Spleen (tissue), 11 donors: ENCODE results near the gene FRS3. TPM values are rescaled to one million over a fixed set of nuclear protein-coding genes. Genes with fewer than 3 reads are reported as not detected.

ENCODE experiments used
- DNase-seq: peaks from one replicate; pipeline ENCODE4 v3.0.0-alpha.2; 2020
- H3K27ac ChIP-seq, 8 donors: fragments of 200-600 bp; sonication (generic) in 7 of 8; 1 replicate in 4 of 8; 2 replicates in 4 of 8; pipeline versions ENCODE4 v1.5.0 to v1.8.0; 2016 to 2021; ENCODE audit warnings: inconsistent platforms in 4 of 8, mild to moderate bottlenecking in 4 of 8, moderate library complexity in 1 of 8
- H3K27me3 ChIP-seq, 7 donors: fragments of 200-600 bp; sonication (generic) in 6 of 7; replicated peaks in 1 of 7; 1 replicate in 4 of 7; 2 replicates in 3 of 7; pipeline versions ENCODE4 v1.5.0 to v1.8.0; 2016 to 2021; ENCODE audit warnings: inconsistent platforms in 3 of 7, mild to moderate bottlenecking in 1 of 7
- H3K36me3 ChIP-seq, 6 donors: fragments of 200-600 bp; sonication (generic) in 5 of 6; 1 replicate in 4 of 6; 2 replicates in 2 of 6; pipeline versions ENCODE4 v1.5.0 to v1.8.0; 2016 to 2021; ENCODE audit warnings: inconsistent platforms in 2 of 6
- H3K4me1 ChIP-seq, 6 donors: fragments of 200-600 bp; sonication (generic) in 5 of 6; 1 replicate in 3 of 6; 2 replicates in 3 of 6; pipeline versions ENCODE4 v1.5.0 to v1.8.0; 2016 to 2021; ENCODE audit warnings: inconsistent platforms in 3 of 6
- H3K4me3 ChIP-seq, 8 donors: fragments of 200-600 bp; sonication (generic) in 7 of 8; 1 replicate in 4 of 8; 2 replicates in 4 of 8; pipeline versions ENCODE4 v1.5.0 to v1.8.0; 2016 to 2021; ENCODE audit warnings: inconsistent platforms in 4 of 8, mild to moderate bottlenecking in 4 of 8, moderate library complexity in 2 of 8
- H3K9me3 ChIP-seq, 8 donors: fragments of 200-600 bp; sonication (generic) in 7 of 8; 1 replicate in 4 of 8; 2 replicates in 4 of 8; pipeline versions ENCODE4 v1.5.0 to v1.8.0; 2016 to 2021; ENCODE audit warnings: inconsistent platforms in 4 of 8
- POLR2A ChIP-seq, 3 donors: fragments of 450-650 bp; IDR thresholded peaks; one replicate each; pipeline ENCODE4 v1.5.1; 2017; ENCODE audit warnings: antibody characterized with exemption in 3 of 3, mild to moderate bottlenecking in 1 of 3
- POLR2AphosphoS5 ChIP-seq, 3 donors: sonication (generic); formaldehyde crosslinking; IDR thresholded peaks; one replicate each; pipeline ENCODE4 v1.5.1; 2017; ENCODE audit warnings: antibody characterized with exemption in 3 of 3
- WGBS, 5 donors: extraction: QIAGEN DNeasy Blood & Tissue Kit in 3 of 5; methylation state at CpG; one replicate each; pipeline versions ENCODE4 v1.1.5 to v1.1.7; 2013 to 2018; 5-methylcytosine and 5-hydroxymethylcytosine counted together
- intact Hi-C: fragments of 100-400 bp; cut with DNase I; formaldehyde crosslinking; loops from one replicate; pipeline ENCODE4 v1.15.0; 2023; ENCODE audit warnings: low total_unique reads
- polyA plus RNA-seq, 3 donors: library from polyadenylated mRNA; stranded (reverse); fragments of 200-250 nt; gene quantifications; one replicate each; pipeline ENCODE4 v1.2.1, GENCODE V29; 2013
- total RNA-seq, 7 donors: library from RNA; depleted of rRNA in 3 of 7; stranded (reverse); fragments of >200 nt in 3 of 7; fragmentation: NEBNext Ultra II Directional in 4 of 7; extraction: Animal tissue kit (Norgen Biotek cat#: 25700) in 4 of 7; gene quantifications; one replicate each; pipeline versions ENCODE4 v1.1.0 to v1.2.1, GENCODE V29; 2016 to 2021
- TF ChIP-seq, protein P1 (sequence below), 11 experiments: fragments of 200-600 bp in 7 of 11; fragments of 450-650 bp in 4 of 11; sonication (generic) in 4 of 11; IDR thresholded peaks in 8 of 11; conservative IDR thresholded peaks in 3 of 11; 1 replicate in 7 of 11; 2 replicates in 4 of 11; pipeline versions ENCODE4 v1.4.0 to v1.8.0; 2016 to 2021; ENCODE audit warnings: antibody characterized with exemption in 11 of 11, inconsistent platforms in 4 of 11, mild to moderate bottlenecking in 1 of 11
- donor health status: healthy with polysubstance abuse.
- donor health status: DM: no; HTN: no; CAD: no; lungs with moderate emphysema.
- donor health status: DM: no; HTN: no; CAD: no.
- donor health status: Bipolar disorder and iron deficiency.
- donor health status: healthy.
- donor health status: DM: no; HTN: no; CAD: no.
- donor health status: DM: yes; HTN: yes; CAD: no.

FRS3 gene
- total and polyA plus RNA-seq, 10 donors = 2.6 to 7.3 (median 6.0) TPM

DNA sequence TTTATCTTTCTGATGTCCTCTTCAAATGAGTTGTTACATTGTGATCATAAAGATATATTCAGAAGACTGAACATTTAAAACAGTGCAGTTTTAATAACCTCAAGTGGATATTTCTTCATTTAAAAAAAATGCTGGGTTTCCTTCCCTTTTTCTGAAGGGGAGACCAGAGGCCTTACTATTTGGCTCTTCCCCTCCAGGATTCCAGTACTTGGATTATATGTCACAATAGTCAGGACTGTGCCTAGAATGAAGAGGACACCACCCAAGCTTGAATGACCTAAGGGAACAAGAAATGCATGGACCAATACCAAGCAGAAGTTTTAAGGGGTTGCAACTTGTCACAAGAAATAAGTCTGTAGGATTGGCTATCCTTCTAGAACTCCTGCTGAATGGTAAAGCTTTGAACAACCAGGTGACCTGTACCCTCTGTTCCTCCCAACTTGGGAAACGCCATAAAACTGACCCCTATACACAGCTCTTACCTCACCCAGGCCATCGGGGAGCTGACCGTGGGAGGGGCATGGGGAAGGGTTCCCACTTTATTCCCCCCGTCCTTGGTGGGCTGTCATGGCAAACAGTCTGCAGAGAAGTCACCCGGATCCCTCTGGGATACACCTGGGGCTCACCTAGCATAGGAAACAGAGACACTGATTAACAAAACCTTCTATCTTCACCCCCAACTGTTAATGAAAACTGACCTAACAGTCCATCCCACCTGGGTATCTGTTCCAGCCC is 2.0 kb downstream of the FRS3 start:
- intact Hi-C loops = loop anchor here (10.0 kb wide), 1 partner anchor 173 kb away; no protein-coding TSS in a partner anchor
- Histone ChIP-seq H3K27me3 (peaks cover 0 to 7% (median 0%) of the 10 kb centered on the region in 7 donors), H3K4me3 (no peak overlapping the region), H3K9me3 (no peaks in the 10 kb centered on the region), H3K27ac (peak overlapping the region in 3 of 8 donors; percentile 19 to 56 (median 51)), H3K4me1 (peaks cover 6 to 65% (median 37%) of the 10 kb centered on the region in 6 donors), H3K36me3 (peaks cover 0 to 47% (median 33%) of the 10 kb centered on the region in 6 donors)
- no peak for DNase-seq
- 75 to 87% (median 83%) methylated on average over 5 of the region's 5 CpGs for WGBS, 5 donors
- TF ChIP-seq, protein P1, sequence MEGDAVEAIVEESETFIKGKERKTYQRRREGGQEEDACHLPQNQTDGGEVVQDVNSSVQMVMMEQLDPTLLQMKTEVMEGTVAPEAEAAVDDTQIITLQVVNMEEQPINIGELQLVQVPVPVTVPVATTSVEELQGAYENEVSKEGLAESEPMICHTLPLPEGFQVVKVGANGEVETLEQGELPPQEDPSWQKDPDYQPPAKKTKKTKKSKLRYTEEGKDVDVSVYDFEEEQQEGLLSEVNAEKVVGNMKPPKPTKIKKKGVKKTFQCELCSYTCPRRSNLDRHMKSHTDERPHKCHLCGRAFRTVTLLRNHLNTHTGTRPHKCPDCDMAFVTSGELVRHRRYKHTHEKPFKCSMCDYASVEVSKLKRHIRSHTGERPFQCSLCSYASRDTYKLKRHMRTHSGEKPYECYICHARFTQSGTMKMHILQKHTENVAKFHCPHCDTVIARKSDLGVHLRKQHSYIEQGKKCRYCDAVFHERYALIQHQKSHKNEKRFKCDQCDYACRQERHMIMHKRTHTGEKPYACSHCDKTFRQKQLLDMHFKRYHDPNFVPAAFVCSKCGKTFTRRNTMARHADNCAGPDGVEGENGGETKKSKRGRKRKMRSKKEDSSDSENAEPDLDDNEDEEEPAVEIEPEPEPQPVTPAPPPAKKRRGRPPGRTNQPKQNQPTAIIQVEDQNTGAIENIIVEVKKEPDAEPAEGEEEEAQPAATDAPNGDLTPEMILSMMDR (IDR thresholded peaks at IDR 0.05 in 8 of 11, conservative IDR thresholded peaks at IDR 0.05 in 3 of 11) = no peak
- TF ChIP-seq POLR2AphosphoS5 (IDR thresholded peaks at IDR 0.05) (no peak), POLR2A (IDR thresholded peaks at IDR 0.05) (no peak)

DNA sequence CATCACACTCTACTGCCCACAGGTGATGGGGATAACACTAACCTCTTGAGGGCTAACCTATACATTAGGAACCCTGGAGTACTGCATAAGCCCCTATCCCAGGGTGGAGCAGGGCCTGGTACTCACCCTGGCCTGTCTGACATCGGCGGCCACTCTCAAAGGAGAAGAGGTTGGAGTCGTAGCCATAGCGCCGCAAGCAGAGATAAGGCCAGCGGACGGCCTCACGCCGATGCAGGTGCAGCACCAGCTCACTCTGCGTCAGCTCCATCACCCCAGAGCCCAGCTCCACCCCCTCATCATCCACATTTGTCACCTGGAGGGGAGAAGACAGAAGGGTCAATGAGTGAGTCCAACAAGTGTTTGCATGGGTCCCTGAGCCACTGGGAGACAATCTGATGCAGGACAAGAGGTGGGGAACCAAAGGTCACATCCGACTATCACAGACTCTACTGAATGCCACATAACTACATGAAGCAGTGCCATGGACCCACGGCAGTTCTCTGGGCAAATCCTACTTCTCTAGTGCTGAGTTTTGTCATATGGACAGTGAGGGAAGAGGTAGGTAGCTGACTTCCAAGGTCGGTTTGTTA is 4.3 kb downstream of the FRS3 start:
- H3K27ac ChIP-seq = no peak overlapping the region
- peak; percentile 72 for DNase-seq
- no peaks in the 10 kb centered on the region for H3K27me3 ChIP-seq
- H3K4me1 ChIP-seq = peaks cover 6 to 47% (median 24%) of the 10 kb centered on the region in 6 donors
- H3K36me3 ChIP-seq = peaks cover 0 to 70% (median 54%) of the 10 kb centered on the region in 6 donors
- intact Hi-C loops = loop anchor here (10.0 kb wide), 1 partner anchor 171 kb away; no protein-coding TSS in a partner anchor
- TF ChIP-seq POLR2A (IDR thresholded peaks at IDR 0.05) = no peak
- no peak for TF ChIP-seq POLR2AphosphoS5 (IDR thresholded peaks at IDR 0.05)
- TF ChIP-seq, protein P1 (IDR thresholded peaks at IDR 0.05 in 8 of 11, conservative IDR thresholded peaks at IDR 0.05 in 3 of 11) = no peak
- no peak overlapping the region for H3K4me3 ChIP-seq
- 88 to 95% (median 92%) methylated on average over 13 of the region's 13 CpGs for WGBS, 5 donors
- no peaks in the 10 kb centered on the region for H3K9me3 ChIP-seq

- peak; percentile 32 for DNase-seq
- intact Hi-C loops = loop anchor here (10.0 kb wide), 1 partner anchor 170 kb away; no protein-coding TSS in a partner anchor
- no peak for TF ChIP-seq POLR2A (IDR thresholded peaks at IDR 0.05)
- TF ChIP-seq, protein P1 (IDR thresholded peaks at IDR 0.05 in 8 of 11, conservative IDR thresholded peaks at IDR 0.05 in 3 of 11) = no peak
- TF ChIP-seq POLR2AphosphoS5 (IDR thresholded peaks at IDR 0.05) = no peak
- WGBS, 5 donors = 85 to 96% (median 91%) methylated on average over 3 of the region's 3 CpGs
- no peaks in the 10 kb centered on the region for H3K27me3 ChIP-seq
- no peak overlapping the region for H3K4me3 ChIP-seq
- peaks cover 6 to 44% (median 23%) of the 10 kb centered on the region in 6 donors for H3K4me1 ChIP-seq
- no peaks in the 10 kb centered on the region for H3K9me3 ChIP-seq
- H3K36me3 ChIP-seq = peaks cover 0 to 76% (median 56%) of the 10 kb centered on the region in 6 donors
- no peak overlapping the region for H3K27ac ChIP-seq
Measured at GRCh38 chr6:41774841-41775240, 4.9 kb downstream of the FRS3 start.
